WI38 (cell line): ENCODE results near the gene ST6GALNAC6.

ENCODE experiments used
- H3K4me3 ChIP-seq: 2 replicates; pipeline ENCODE4 v1.5.1; 2011; ENCODE audit warnings: low read depth, mild to moderate bottlenecking, control low read depth, low read length
- TF ChIP-seq, protein P1 (sequence below): IDR thresholded peaks from 2 replicates; pipeline ENCODE4 v1.5.1; 2012; ENCODE audit warnings: low read depth, mild to moderate bottlenecking, control low read depth, low read length

The ST6GALNAC6 gene

GRCh38 chr9:127938298-127938690 is 38.9 kb upstream of the ST6GALNAC6 start:
- H3K4me3 ChIP-seq = no peak overlapping the region
- TF ChIP-seq, protein P1, sequence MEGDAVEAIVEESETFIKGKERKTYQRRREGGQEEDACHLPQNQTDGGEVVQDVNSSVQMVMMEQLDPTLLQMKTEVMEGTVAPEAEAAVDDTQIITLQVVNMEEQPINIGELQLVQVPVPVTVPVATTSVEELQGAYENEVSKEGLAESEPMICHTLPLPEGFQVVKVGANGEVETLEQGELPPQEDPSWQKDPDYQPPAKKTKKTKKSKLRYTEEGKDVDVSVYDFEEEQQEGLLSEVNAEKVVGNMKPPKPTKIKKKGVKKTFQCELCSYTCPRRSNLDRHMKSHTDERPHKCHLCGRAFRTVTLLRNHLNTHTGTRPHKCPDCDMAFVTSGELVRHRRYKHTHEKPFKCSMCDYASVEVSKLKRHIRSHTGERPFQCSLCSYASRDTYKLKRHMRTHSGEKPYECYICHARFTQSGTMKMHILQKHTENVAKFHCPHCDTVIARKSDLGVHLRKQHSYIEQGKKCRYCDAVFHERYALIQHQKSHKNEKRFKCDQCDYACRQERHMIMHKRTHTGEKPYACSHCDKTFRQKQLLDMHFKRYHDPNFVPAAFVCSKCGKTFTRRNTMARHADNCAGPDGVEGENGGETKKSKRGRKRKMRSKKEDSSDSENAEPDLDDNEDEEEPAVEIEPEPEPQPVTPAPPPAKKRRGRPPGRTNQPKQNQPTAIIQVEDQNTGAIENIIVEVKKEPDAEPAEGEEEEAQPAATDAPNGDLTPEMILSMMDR = no peak

GRCh38 chr9:127937388-127938297 is 38.2 kb upstream of the ST6GALNAC6 start, which contains the start of gene DPM2:
Gene DPM2 (minus strand): TSS chr9:127937854. CDS start chr9:127937820, 34 bp downstream.
- TF ChIP-seq, protein P1 = no peak
- peak within 1 kb of the TSS; percentile 90 for H3K4me3 ChIP-seq

DNA sequence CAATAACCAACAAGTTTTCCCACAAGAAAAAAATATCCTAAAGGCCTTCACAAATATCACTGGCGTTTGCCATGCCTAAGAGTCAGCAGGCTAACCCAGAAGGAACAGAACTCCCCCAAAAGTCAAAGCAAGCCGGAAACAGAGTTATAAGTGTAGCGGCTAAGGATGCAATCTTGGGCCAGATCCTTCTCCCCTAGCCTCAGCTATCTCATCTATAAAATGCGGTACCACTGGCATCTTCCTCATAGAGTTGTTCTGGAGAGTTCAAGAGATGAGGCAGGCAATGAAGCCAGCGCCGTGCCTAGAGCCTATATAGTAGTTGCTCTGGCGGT is 37.6 kb upstream of the ST6GALNAC6 start:
- TF ChIP-seq, protein P1 = no peak
- peak overlapping the region; percentile 90 for H3K4me3 ChIP-seq

DNA sequence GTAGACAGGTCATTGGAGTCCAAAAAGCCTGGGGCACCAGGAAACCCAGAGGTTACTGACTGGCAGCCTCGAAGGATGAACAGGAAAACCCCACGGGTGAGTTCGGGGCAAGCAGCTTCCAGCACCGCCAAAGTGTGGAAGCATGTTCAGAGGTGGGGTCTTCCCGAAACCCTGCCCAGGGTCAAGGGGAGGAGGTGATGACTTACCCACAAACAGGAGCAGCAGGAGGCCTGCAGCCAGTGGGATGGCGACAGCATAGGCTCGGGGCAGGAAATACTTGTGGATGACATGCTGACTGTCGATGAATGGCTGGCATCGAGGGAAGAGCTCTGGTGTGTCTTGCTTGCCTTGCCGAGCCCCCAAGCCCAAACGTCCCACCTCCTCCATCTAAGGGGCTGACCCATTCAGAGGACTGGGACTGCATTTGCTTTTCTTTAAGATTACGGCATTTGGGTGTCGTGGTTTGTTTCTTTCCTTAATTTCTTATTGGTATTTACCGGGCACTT is 37.0 kb upstream of the ST6GALNAC6 start:
- TF ChIP-seq, protein P1 = no peak
- peak overlapping the region; percentile 90 for H3K4me3 ChIP-seq

- H3K4me3 ChIP-seq = peak overlapping the region; percentile 90
These were observed 36.4 kb upstream of the ST6GALNAC6 start for GRCh38 chr9:127935765-127936221.

GRCh38 chr9:127934986-127935385 is 35.6 kb upstream of the ST6GALNAC6 start:
- TF ChIP-seq, protein P1 = no peak
- H3K4me3 ChIP-seq = no peak overlapping the region

More at GRCh38 chr9:127935765-127936221, 36.4 kb upstream of the ST6GALNAC6 start:
- TF ChIP-seq, protein P1 = no peak

DNA sequence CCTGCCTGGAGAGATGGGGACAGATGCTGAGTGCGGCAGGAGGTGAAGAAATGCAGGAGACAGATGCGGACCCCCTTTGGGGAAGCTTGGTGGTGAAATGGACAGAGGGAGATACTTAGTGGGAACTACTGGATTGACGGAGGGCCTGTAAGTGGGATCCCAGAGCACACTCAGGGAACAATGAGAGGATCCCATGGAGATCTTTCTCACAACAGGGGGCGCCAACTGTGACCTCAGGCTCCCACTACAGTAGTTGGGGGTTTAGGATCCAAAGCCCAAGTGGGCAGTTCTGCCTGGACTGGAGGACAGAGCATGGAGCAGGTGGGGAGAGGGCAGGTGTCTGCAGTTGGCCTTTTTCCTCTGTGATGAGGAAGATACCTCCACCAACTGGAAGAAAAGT is 34.8 kb upstream of the ST6GALNAC6 start:
- no peak overlapping the region for H3K4me3 ChIP-seq
- TF ChIP-seq, protein P1 = no peak
